Lung (tissue), 12 donors: ENCODE data around the gene TNNT1. TPM values are rescaled to one million over a fixed set of nuclear protein-coding genes. Genes with fewer than 3 reads are reported as not detected.
A peak's percentile ranks its signal among the peaks of the same experiment; 100 is the strongest.

Experiments used
- ATAC-seq: fragments of 200-7000 bp; cut with Tn5 transposase; one replicate; pipeline ENCODE4 v1.9.1; 2020; ENCODE audit warnings: moderate number of reproducible peaks; ENCODE audit not compliant: insufficient read depth, low FRiP score
- DNase-seq, 3 donors: peaks; one replicate each; pipeline ENCODE4 v3.0.0-alpha.2; 2013 to 2017
- H3K27ac ChIP-seq, 2 donors: one replicate each; pipeline ENCODE4 v1.5.1; 2013; ENCODE audit warnings: mild to moderate bottlenecking in 2 of 2, moderate library complexity in 2 of 2, control low read depth in 1 of 2, inconsistent platforms in 1 of 2, low read depth in 1 of 2, low read length in 1 of 2
- H3K27me3 ChIP-seq, 3 donors: one replicate each; pipeline ENCODE4 v1.5.1; 2013; ENCODE audit warnings: low read length in 2 of 3; ENCODE audit not compliant: control insufficient read depth in 3 of 3, insufficient read depth in 3 of 3
- H3K36me3 ChIP-seq, 4 donors: one replicate each; pipeline ENCODE4 v1.5.1; 2013; ENCODE audit warnings: low read length in 4 of 4, mild to moderate bottlenecking in 1 of 4, moderate library complexity in 1 of 4; ENCODE audit not compliant: control insufficient read depth in 4 of 4, insufficient read depth in 4 of 4
- H3K4me1 ChIP-seq, 5 donors: one replicate each; pipeline ENCODE4 v1.5.1; 2013; ENCODE audit warnings: low read length in 5 of 5, mild to moderate bottlenecking in 2 of 5, moderate library complexity in 1 of 5; ENCODE audit not compliant: control insufficient read depth in 5 of 5, insufficient read depth in 5 of 5
- H3K4me3 ChIP-seq: one replicate; pipeline ENCODE4 v1.5.1; 2013; ENCODE audit warnings: mild to moderate bottlenecking, control low read depth, moderate library complexity
- H3K9ac ChIP-seq, 2 donors: one replicate each; pipeline ENCODE4 v1.5.1; 2013; ENCODE audit warnings: low read length in 2 of 2, control low read depth in 1 of 2; ENCODE audit not compliant: insufficient read depth in 1 of 2
- H3K9me3 ChIP-seq, 4 donors: one replicate each; pipeline ENCODE4 v1.5.1; 2013; ENCODE audit warnings: low read length in 3 of 4, mild to moderate bottlenecking in 1 of 4, moderate library complexity in 1 of 4; ENCODE audit not compliant: control insufficient read depth in 4 of 4, insufficient read depth in 3 of 4
- CTCF ChIP-seq: IDR thresholded peaks from 2 replicates; pipeline ENCODE4 v1.5.1; 2012; ENCODE audit warnings: mild to moderate bottlenecking; ENCODE audit errors: control extremely low read depth, extremely low read depth
- WGBS, 2 donors: extraction: QIAGEN DNeasy Blood & Tissue Kit; methylation state at CpG; one replicate each; pipeline ENCODE4 v1.1.7; 2013; 5-methylcytosine and 5-hydroxymethylcytosine counted together
- polyA plus RNA-seq, 2 donors: library from polyadenylated mRNA; stranded (reverse); fragments of 200-250 nt; gene quantifications; one replicate each; pipeline ENCODE4 v1.2.1, GENCODE V29; 2013
- total RNA-seq, 2 donors: library from RNA; depleted of rRNA in 1 of 2; stranded (reverse); fragments of >200 nt in 1 of 2; gene quantifications; one replicate each; pipeline ENCODE4 v1.2.1, GENCODE V29; 2014 to 2021
- donor health status: control.
- donor health status: control.
- donor health status: Bipolar disorder and iron deficiency.
- donor health status: healthy.
- donor health status: DM: yes; HTN: yes; CAD: no.

TNNT1 gene
- total and polyA plus RNA-seq, 4 donors, result 1.2 to 5.2 (median 2.8) TPM

DNA sequence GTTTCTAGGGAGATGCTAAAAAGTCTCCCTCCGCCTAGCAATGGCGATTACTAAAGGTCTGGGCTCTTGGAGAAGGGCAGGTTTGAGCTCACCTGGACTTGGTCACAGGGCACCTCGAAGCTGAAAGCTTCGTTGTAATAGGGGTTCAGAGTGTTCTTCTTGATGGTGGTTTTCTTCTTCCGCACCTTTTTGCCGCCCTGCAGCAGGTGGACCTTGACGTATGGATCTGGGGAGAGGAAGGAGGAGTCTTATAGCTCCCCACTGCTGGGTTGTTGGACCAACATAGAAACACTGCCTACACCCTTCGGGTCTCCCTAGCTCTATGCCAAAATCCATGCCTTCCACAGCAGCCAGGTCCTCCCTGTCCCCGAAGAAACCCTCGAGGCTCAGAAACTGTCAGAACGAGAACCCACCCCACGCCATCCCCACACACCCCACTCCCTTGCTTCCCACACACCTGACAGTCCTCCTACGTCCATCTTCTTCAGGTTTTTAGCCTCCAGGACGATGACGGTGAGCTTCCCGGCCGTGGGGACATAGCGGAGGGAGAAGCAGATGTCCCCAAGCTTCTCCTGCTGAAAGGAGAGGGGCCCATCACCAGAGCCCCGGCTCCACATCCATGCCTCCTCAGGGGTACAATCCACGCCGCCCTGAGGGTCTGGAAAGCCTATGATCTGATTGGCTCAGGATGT is 25.6 kb upstream of the TNNT1 start:
- ATAC-seq, result no peak

DNA sequence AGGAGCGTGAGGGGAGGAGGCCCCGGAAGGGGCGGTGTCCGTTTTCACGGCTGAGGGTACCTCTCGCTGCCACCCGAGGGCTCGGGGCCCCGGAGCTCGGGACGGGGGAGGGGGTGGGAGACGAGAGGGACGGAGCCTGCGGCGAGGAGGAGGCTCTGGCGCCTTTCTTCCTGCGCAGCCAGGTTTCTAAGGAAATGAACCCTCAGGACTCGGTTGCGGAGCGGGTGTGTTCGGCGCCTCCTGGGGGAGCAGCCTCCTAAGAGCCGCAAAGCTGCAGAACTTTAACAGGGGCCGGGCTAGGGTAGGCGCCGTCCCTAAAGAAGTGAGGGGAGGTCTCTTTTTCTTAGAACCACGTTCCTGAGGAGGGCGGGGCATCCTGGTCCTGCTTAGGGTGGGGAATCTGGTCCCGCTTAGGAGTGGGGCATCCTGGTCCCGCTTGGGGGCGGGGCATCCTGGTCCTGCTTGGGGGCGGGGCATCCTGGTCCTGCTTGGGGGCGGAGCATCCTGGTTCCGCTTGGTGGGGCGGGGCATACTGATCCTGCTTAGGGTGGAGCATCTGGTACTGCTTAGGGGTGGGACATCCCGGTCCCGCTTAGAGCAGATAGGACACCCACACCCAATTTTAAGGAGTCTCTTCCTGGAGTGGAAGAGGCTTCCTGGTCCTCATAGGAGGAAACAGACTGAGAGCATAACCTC is 24.9 kb upstream of the TNNT1 start:
- Histone ChIP-seq H3K4me1 (peaks cover 0 to 6% (median 0%) of the 10 kb centered on the region in 5 donors), H3K4me3 (no peak overlapping the region), H3K27ac (no peak overlapping the region), H3K9me3 (peaks cover 0 to 4% (median under 1%) of the 10 kb centered on the region in 4 donors), H3K27me3 (peaks cover 10 to 76% (median 45%) of the 10 kb centered on the region in 3 donors), H3K9ac (no peak overlapping the region), H3K36me3 (no peaks in the 10 kb centered on the region)
- DNase-seq (no peak), ATAC-seq (peak; percentile 46)
- TF ChIP-seq CTCF, result no peak
- 2% methylated on average over 37 of the region's 37 CpGs for WGBS, 2 donors

More for the DNA sequence above, 25.6 kb upstream of the TNNT1 start:
- H3K4me3 ChIP-seq, result no peak overlapping the region
- DNase-seq, result no peak
- H3K4me1 ChIP-seq, result peaks cover 0 to 11% (median 5%) of the 10 kb centered on the region in 5 donors
- TF ChIP-seq CTCF, result no peak
- WGBS, 2 donors, result 54 to 58% methylated on average over 21 of the region's 21 CpGs
- peaks cover 6 to 81% (median 46%) of the 10 kb centered on the region in 3 donors for H3K27me3 ChIP-seq
- H3K9me3 ChIP-seq, result peaks cover 0 to 7% (median under 1%) of the 10 kb centered on the region in 4 donors
- no peak overlapping the region for H3K27ac ChIP-seq
- no peak overlapping the region for H3K9ac ChIP-seq
- H3K36me3 ChIP-seq, result no peaks in the 10 kb centered on the region

DNA sequence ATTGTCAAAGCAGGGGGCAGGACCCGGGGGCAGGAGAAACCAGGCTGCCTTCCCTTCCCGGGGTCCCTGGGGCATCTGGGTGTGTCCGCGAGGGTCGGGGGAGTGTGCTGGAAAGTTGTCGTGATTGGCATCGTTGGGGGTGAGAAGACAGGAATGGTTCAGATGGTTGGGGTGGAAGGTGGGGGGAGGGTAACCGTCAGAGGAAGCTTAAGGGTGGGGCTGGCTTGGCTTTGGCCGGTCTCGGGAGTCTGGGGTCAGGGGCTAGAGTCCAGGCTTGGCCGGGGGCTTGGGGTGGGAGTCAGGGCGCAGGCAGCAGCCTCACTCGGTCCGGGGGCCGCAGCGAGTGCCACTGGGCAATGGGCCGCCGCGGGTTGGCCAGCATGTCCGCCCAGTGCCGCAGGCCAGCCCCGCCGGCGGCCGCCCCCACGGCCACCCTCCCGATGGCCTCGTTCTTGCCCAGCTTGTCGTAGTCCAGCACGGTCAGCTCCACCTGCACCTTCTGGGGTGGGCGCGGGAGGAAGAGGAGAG is 24.2 kb upstream of the TNNT1 start:
- 2 to 3% methylated on average over 31 to 32 of the region's 32 CpGs for WGBS, 2 donors
- Histone ChIP-seq H3K9ac (no peak overlapping the region), H3K36me3 (no peaks in the 10 kb centered on the region), H3K9me3 (peaks cover 0 to 4% (median under 1%) of the 10 kb centered on the region in 4 donors), H3K27me3 (peaks cover 9 to 72% (median 43%) of the 10 kb centered on the region in 3 donors), H3K4me1 (peaks cover 0 to 6% (median 0%) of the 10 kb centered on the region in 5 donors), H3K4me3 (no peak overlapping the region), H3K27ac (no peak overlapping the region)
- DNase-seq, result no peak
- no peak for ATAC-seq
- no peak for TF ChIP-seq CTCF
